GM12801 (cell line): ENCODE measurements around the gene NUDT5.

Experiments used
- CTCF ChIP-seq: IDR thresholded peaks from one replicate; pipeline ENCODE4 v1.5.1; 2011; ENCODE audit warnings: control low read depth; ENCODE audit not compliant: insufficient read length; ENCODE audit errors: extremely low read depth

NUDT5 gene

GRCh38 chr10:12154516-12154915, 41.2 kb downstream of the NUDT5 start:
- no peak for TF ChIP-seq CTCF

- no peak for TF ChIP-seq CTCF
These were observed 45.5 kb downstream of the NUDT5 start for GRCh38 chr10:12150163-12150562.

- TF ChIP-seq CTCF, result no peak
These were observed 51.2 kb downstream of the NUDT5 start for GRCh38 chr10:12144538-12144937.

- TF ChIP-seq CTCF, result no peak
These were observed 55.7 kb downstream of the NUDT5 start for GRCh38 chr10:12140038-12140437.

- TF ChIP-seq CTCF, result no peak
These were observed 60.1 kb downstream of the NUDT5 start for GRCh38 chr10:12135631-12136030.

GRCh38 chr10:12130237-12130872, 65.3 kb downstream of the NUDT5 start:
- no peak for TF ChIP-seq CTCF

- no peak for TF ChIP-seq CTCF
These were observed 66.2 kb downstream of the NUDT5 start, which contains the start of gene SEC61A2 for GRCh38 chr10:12129222-12130111. SEC61A2 (plus strand) TSS chr10:12129677; CDS start chr10:12129788, 111 bp downstream.
